DMS 273 (cell line): ENCODE measurements around the gene DOCK9.

Source experiments
- DNase-seq: peaks from one replicate; lab custom pipeline; 2025; ENCODE audit not compliant: unreplicated experiment; lab: John Stamatoyannopoulos, UW

DOCK9 gene

DNA sequence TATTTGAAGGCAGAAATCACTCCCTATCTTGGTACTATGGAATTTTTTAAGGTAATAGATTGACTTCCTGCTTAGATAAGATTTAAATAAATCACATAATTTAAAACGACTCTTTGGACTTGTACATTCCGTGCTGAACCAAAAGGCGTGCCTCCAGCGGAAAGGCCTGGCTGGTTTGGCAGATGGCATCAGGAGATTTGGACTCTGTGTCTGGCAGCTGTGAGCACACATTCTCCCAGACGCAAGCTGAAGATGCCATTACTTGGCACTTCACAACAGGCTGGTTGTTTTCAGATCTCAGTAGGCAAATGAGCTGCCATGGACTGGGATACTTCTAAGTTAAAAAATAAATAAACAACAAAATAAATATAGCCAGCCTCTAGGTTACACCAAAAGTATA is 120.9 kb downstream of the DOCK9 start:
- DNase-seq = peak; percentile 16

DNA sequence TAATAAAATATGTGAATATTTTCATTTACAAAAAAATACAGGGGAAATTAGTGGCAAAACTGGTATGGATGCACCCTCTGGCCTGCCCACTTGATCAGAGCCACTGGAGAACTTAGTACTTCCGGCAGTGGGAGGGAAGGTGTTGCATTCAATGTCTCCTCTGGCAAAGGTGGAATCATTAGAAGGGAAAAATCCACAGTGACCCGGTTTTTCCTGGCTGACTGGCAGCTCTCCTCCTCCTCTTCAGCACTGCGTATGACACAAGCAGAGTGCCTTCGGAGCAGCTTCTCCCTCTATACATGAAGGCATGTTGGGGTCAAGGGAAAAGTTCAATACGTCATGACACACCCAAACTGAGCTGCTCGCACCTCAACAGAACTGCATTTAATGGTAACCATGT is 123.4 kb downstream of the DOCK9 start:
- DNase-seq = no peak

DNA sequence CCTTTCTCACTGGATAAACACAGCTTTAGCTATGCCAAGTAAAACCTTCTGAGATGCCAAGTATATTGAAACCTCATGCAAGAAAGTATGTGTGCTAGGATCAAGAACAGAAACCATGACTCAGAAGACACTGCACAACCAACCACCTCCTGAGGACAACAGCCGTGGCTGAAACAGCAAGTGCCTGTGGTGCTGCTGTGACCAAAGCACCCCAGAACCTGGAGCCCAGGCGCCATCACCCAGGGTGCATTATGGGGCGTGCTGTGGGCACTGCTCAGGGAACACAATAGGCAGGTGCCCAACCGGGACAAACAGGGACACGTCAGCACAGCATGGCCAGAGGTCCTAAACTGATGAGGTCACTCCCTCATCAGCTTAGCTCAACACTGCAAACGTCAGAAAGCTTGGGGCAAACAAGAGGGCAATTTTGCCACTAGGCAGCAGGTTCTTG is 124.1 kb downstream of the DOCK9 start:
- no peak for DNase-seq

DNA sequence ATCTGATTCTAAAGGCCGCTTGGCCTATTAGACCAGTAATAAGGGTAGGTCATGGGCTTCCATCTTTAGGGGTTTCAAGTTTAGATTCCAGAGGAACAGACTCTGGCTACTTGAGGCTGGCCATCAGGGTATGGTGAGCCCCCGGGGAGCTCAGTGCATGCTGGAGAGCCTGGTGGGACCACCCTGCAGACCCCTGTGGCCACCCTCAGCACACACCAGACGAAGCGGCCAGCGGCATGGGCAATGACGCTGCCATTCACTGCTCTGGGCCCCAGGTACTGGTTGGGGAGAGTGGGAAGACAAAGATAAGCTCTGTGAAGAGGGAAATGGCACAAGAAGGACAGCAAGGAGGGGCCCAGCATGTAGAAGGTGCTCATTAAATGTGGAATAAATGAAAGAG is 126.6 kb downstream of the DOCK9 start:
- DNase-seq = no peak

DNA sequence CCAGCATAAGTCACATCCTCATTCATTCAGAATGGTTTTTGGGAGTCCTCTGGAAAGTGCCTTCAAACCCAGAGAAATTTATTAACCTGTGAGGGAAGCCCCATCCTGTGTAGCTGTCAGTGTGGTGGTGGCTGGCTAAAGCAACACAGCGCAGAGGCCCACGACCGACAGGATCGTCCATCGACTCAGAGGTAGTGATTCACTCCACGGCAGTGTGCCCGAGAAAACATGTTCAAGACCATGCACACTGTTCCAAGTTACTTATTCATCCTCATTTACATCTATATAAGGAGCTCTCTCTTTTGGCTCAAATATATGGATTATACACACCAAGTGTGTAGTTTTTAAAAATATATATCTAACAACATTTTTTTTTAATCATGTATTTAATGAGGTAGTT is 129.1 kb downstream of the DOCK9 start:
- no peak for DNase-seq

DNA sequence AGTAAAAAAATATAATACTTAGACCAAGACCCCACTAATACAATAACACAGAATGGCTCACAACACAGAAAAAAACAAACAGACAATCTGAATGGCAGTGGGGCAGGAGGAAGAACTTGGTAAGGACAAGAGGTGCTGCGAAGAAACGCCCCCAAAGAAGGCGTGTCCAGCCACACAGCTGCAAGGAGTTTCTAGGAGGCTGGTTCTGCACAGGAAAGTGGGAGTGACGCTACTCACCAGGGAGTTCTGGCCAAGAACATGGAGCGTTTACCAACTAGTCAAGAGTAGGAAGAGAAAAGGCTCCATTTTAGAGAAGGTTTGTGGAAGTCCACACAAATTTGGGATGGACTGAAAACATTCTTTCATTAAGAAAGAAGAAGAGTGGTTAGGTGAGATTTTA is 130.1 kb downstream of the DOCK9 start:
- DNase-seq = no peak

DNA sequence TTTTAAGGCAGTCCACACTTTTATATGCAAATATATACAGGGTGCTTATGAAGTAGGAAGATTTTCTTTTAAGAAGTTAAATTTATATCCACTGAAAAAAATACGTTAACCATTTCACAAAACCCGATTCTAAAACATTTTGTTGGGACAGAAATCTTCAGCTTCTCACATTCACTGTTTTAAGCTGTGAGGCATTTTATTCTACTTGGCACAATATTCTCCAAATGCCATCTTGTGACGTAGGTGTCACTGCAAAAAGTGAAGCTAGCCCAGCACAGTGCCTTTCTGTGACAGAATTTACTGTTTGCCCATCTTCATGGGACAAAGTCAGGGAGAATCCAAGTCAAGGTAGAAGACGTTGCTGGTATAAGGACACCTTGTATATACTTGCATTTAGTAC is 130.9 kb downstream of the DOCK9 start:
- DNase-seq = no peak

DNA sequence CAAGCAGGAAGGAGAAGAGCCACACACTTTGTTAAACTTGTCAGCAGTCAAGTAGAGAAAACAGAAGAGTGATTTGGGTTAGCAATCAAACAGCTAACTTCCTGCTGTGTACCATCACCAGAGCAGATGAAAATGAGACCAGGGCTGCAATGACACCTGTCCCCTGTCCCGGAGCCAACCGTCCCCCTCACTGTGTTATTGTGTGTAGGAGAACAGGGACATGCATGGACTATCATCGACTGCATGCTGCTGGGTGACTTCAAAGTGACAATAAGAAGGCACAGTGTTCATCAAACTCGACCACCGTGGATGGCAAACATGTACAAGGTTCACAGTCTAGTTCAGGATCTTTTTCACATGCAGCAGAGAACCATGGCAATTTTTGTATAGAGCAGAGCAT is 131.3 kb downstream of the DOCK9 start:
- no peak for DNase-seq

DNA sequence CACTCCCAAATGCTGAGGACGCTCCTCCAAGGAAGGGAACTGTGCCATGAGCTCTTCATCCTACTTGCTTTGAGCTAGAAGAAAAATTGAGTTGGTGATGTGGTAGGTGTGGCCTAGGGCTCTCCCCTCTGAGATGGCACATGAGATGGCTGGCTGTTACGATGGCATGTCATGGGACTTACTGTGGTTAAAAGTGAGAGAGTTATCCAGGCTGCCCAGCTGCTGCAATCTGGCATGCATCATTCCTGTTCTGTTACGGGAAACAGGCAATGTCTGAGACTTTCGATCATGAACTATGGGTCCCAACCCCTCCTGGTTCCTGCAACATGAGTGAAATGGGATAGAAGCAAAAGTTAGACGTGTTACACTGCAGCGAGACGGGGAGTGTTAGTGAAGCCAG is 132.1 kb downstream of the DOCK9 start:
- no peak for DNase-seq

DNA sequence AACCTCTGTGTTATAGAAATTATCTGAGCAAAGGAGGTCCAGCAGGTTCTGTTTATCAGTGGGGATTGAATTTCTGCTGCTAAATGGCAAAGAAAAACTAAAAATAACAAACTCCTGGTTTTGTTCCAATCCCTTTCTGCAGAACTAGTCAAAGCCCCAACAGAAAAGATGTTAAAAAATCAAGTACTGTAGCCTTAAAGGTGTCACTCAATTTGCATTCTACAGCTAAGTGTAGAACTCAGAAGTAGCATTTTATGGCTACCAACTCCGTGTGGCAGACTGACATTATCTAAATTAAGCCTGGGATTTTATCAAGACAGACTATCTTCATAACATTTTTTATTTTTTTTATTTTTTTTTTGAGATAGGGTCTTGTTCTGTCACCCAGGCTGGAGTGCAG is 133.8 kb downstream of the DOCK9 start:
- no peak for DNase-seq

DNA sequence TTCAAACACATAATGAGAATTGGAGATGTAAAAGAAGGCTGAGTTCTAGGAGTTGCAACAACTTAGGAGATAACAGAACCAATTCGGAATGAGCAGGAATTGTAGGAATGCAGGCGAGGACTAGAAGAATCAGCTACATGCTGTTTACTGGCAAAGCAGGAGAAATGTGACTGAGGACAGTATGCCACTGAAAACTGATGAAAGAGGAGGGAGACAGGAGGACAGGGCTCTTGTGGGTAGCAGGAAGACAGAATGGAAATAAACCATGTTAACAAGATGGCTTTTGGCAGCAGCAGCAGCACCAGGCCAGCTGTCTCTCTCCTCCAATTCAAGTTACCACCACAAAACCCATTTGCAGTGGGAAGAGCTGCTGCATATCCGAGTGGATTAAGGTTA is 134.4 kb downstream of the DOCK9 start:
- peak; percentile 47 for DNase-seq

DNA sequence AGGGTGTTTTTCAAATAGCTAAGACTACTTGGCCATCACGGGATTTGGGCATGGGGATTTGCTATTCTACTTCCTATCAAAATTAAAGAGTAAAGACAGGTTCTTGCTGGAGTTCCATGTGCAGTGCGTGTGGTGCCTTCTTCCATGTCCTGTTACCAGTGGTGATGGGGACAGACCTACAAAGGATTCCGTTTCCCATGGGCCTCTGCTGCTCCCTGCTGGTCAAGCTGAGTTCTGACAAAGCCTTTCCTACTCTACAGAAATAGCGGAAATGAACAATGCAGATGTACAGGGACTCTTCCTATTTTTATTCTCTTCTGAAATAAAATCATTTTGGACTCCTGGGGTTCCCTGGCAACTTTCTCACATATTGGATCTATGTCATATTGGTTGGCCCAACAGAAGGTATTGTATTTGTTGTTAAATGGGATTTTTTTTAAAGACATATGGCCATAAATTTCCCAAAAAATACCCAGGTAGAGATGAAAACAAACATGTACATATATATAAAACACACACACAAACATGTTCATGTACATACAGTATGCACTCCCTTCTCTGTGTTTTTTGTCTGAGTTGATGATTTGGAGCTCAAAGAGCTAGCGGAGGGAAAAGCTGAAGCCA is 134.9 kb downstream of the DOCK9 start:
- DNase-seq = peak; percentile 67

DNA sequence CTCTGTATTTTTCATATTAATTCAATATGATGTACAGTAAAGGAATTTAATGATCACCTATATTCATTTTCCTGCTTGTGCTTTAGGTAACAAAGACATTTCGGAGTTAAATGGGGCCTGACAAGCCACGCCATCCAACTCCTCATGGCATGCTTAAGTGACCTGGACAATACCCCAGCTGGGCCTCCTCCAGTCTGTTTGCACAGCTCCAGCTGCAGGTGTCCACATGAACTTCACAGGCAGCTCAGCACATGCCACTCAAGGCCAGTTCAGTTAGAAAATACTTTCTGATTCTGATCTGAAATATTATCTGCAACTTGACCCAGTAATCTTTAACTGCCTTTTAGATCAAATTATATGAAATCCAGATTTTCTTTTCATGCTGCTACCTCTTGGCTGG is 135.8 kb downstream of the DOCK9 start:
- DNase-seq = no peak

DNA sequence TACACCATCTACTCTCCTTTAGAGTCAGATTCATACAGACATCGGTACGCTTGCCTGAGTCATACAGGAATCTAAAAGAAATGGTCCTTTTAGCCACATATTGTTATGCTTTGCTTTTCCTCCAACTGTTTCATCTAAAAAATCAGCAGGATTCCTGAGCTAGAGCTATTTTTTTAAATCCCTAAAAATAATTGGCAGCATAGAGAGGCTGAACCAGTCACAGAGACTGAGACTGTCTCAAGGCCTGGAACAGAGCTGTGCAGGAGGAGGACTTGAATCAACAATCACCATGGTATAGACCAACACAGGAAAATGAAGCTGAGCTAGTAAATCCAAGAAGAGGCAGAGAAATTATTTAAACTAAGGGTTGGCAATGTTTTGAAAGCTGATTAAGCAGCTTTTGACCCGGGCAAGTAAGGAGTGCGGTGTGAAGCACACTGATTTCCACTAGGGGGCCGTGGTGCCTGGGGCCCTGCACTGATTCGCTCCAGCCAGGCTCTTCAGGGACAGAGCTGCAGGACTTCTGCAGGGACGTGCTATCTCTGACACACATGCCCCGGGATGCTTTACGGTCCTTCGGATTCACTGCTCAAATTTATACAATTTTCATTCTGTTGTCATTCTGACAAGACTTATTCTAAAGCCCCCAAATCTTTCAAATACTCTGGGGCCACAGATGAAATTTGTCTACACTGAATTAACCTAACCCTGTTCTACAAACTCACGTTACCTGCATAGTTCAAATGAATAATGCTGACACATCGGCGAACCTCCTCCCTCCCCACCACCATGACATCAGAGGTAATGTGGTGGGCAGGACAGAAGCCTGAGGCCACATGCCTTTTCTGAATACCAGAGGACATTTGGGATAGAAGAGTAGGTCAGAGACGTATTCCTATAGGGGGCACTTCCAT is 137.8 kb downstream of the DOCK9 start:
- DNase-seq = peak; percentile 66

DNA sequence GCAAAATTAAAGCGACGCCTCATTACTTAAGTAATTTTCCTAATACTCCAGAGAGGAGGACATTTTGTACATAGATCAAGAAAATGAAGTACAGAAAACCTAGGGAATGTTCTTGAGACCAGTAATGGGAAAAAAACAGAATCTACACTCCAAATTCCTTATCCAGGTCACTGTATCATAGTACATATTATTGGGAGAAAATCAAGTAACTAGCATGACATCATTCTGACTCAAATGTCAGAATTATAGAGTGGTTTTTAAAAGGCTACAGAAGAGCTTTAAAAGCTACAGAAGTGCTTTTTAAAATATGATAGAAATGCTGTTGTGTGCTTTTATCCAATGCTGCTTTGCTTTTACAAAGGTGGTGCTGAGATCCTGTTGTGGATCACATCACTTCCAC is 139.1 kb downstream of the DOCK9 start:
- no peak for DNase-seq

DNA sequence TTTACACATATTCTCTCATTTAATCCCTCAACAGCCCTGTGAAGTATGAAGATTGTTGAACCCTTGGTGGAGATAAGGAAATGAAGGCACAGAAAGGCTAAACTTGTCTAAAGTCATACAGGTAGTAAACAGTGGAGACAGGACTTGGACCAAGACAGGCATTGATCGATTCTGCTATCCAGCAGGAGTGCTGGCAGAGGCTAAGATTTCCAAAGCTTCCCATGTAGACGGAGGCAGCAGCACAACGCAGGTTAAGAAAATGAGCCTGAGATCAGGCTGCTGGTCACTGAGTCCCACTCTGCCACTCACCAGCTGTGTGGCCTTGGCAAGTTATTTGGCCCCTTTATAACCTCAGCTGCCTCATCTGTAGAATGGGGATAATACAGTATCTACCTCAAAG is 140.0 kb downstream of the DOCK9 start:
- DNase-seq = no peak

DNA sequence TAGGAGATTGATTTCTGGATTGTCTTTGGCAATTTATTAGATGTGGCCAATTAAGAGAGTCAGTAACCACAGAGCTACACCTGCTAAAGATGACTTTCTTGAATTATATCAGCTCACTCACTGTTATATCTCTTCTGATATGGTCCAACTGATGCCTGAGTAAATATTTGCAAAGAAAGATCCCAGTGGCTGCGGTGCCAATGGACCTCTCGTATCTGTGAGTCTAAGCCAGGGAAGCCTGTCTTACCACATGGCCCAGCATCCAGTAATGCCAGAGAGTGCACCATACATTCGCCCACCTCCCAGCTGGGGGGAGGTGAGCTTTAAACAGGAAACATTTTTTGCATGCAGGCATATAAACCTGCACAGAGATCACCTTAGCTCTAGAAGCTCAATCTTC is 142.7 kb downstream of the DOCK9 start:
- DNase-seq = no peak

DNA sequence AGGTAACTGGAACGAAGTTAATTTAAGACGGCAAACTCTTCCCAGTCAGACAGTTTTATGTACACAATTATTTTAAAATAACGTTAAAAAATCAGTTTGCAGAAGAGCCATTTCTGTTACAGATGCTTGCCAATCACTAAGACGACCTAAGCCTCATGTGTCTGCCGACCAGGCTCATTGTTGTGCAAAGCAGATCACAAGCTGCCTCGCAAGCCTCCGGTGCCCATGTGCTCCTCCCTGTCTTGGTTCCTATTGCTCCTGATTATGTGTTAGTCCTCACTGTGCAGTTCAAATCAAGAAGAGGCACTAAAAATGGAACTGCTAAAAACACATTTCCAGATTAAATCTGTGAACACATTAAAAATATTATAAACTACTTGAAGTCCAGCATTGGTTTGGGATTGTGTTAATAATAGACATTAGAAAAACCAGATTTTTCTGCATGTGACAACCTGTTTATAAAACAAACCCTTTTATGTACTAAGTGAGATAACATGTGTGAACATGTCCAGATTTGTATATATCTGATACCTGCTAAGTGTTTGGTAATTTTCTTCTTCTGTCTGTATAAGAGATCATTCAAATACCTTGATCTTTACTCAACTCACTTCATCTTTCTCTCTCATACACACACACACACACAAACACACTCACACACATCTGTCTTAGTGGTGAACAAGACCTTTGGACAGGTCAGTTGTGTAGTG is 143.5 kb downstream of the DOCK9 start:
- DNase-seq = no peak

DNA sequence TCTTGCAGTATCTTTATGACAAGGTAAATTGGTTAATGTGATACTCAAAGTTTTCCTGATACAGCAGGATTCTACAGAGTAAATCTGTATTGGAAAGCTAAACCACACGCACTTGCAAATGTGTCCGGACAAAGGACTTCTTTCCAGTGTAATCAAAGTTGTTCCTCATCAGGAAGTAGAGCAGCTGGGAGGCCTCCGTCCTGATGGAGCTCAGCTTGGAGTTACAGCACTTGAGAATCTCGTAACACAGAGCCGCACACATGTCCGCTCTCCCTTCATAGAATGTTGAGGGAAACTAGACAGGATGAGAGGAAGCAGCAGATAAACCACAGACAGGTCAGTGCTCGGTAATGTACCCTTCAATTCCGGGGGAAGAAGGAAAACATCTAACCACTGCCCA is 146.6 kb downstream of the DOCK9 start:
- DNase-seq = no peak

DNA sequence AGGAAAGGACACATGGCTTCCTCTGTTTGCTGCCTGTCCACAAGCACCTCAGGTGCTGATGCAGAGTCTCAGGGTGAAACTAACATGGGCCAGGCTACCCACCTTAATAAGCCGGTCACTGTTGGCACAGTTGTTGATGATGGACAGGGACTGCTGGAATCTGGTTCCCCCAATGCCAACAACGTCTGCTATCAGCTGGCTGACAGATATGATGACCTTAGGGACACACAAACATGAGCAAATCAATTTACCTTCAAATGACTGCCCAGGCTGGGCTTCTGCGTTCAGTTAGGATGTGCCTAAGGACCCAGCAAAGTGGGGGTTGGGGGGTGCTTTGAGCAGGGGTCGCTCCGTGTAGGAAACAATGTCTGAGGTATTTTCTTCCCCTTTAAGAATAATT is 148.3 kb downstream of the DOCK9 start:
- DNase-seq = no peak

DNA sequence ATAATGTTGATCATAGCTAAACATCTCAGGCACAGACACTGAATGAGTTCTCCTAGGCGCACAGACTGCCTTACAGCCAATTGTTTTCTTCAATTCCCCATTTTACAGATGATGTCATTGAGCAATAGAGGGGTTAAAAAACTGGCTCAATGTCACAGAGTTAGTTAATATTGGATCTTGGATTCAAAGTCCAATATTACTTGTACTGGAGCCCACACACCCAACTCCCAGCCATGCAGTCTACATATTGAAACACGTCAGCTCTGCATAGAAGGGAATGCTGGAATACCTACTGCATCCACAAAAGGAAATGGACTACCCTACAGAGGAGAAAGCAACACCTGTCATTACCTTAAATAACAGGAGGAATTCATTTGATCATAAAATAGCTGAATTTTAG is 149.2 kb downstream of the DOCK9 start:
- DNase-seq = no peak

DNA sequence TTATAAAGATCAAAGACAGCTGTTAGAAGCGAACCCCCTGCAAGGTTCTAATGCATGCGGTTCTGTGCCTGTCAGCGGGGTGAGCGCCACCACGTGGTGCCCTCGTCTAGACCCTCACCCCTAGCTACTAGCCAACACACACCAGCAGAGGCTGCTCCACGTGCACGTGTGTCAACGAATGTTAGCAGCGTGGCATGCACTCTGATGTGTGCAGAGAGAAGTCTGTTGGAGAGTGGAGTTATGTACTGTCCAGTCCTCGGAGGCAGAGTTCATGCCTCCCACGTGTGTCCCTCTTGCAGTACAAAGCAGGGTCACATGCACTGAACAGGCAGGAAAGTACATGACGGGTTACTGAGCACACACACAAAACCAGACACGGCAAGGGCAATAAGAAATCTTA is 150.4 kb downstream of the DOCK9 start:
- no peak for DNase-seq
